Renal cortex interstitium (tissue), 11 donors: Measurements from ENCODE around the gene SNX1. TPM values are rescaled to one million over a fixed set of nuclear protein-coding genes. Genes with fewer than 3 reads are reported as not detected.

Source experiments
- DNase-seq, 11 donors: peaks; one replicate each; pipeline ENCODE4 v3.0.0-alpha.2; 2013; ENCODE audit warnings: low read depth in 9 of 11, low spot score in 4 of 11; ENCODE audit errors: extremely low read depth in 1 of 11
- polyA plus RNA-seq, 3 donors: library from polyadenylated mRNA; unstranded; fragments of 120-200 nt; gene quantifications; one replicate each; pipeline ENCODE4 v1.2.1, GENCODE V29; 2013; ENCODE audit not compliant: insufficient read length in 3 of 3

Gene SNX1
- polyA plus RNA-seq, 3 donors: 103 to 113 (median 106) TPM

GRCh38 chr15:64187396-64188191 is 91.8 kb downstream of the SNX1 start:
- no peak for DNase-seq

Other genes with a start within 250 kb of the SNX1 start
- 1 to 10 TPM; 5.8 to 6.4 (median 5.8) TPM for gene DAPK2, start 49.5 kb upstream of the SNX1 start, polyA plus RNA-seq
- 10 to 100 TPM; 78.5 to 97.6 (median 83.7) TPM for gene CIAO2A, start 2.1 kb upstream of the SNX1 start, polyA plus RNA-seq
- 1 to 10 TPM; 1.3 to 2.1 (median 1.6) TPM for gene SNX22, start 55.7 kb downstream of the SNX1 start, polyA plus RNA-seq
- gene PPIB, start 67.0 kb downstream of the SNX1 start, polyA plus RNA-seq: 100 to 1,000 TPM; 519 to 625 (median 540) TPM